Muscle of leg (tissue), 11 donors: Measurements from ENCODE around the gene FYN. TPM values are rescaled to one million over a fixed set of nuclear protein-coding genes. Genes with fewer than 3 reads are reported as not detected.

Experiments used
- DNase-seq: peaks from one replicate; pipeline ENCODE4 v3.0.0; 2013
- H3K27ac ChIP-seq: one replicate; pipeline ENCODE4 v1.5.1; 2013; ENCODE audit warnings: mild to moderate bottlenecking, low read length, control low read depth
- H3K27me3 ChIP-seq: one replicate; pipeline ENCODE4 v1.6.1; 2013; ENCODE audit warnings: low read length; ENCODE audit not compliant: control insufficient read depth, insufficient read depth
- H3K36me3 ChIP-seq: one replicate; pipeline ENCODE4 v1.6.1; 2013; ENCODE audit warnings: low read length; ENCODE audit not compliant: control insufficient read depth, insufficient read depth
- H3K4me1 ChIP-seq: one replicate; pipeline ENCODE4 v1.6.1; 2013; ENCODE audit warnings: low read length; ENCODE audit not compliant: control insufficient read depth, insufficient read depth
- H3K4me3 ChIP-seq: one replicate; pipeline ENCODE4 v1.5.1; 2013; ENCODE audit warnings: low read length, control low read depth
- H3K9me3 ChIP-seq: replicated peaks from 2 replicates; pipeline ENCODE4 v1.6.1; 2013; ENCODE audit warnings: low read depth, low read length; ENCODE audit not compliant: control insufficient read depth
- WGBS: methylation state at CpG from one replicate; pipeline ENCODE4 v1.1.5; 2013; ENCODE audit warnings: missing lambda C conversion rate; ENCODE audit not compliant: insufficient coverage; 5-methylcytosine and 5-hydroxymethylcytosine counted together
- polyA plus RNA-seq, 8 donors: library from polyadenylated mRNA; unstranded; fragments of 120-200 nt; gene quantifications; one replicate each; pipeline versions ENCODE4 v1.2.1 to v1.2.3, GENCODE V29; 2013; ENCODE audit warnings: inconsistent platforms in 1 of 8, low replicate concordance in 1 of 8; ENCODE audit not compliant: insufficient read length in 8 of 8, insufficient read depth in 1 of 8
- total RNA-seq: library from RNA; stranded (reverse); fragments of 120-200 nt; gene quantifications from one replicate; pipeline ENCODE4 v1.2.4, GENCODE V29; 2013

FYN gene
- total and polyA plus RNA-seq, 9 donors, result 97.1 to 181 (median 152) TPM

DNA sequence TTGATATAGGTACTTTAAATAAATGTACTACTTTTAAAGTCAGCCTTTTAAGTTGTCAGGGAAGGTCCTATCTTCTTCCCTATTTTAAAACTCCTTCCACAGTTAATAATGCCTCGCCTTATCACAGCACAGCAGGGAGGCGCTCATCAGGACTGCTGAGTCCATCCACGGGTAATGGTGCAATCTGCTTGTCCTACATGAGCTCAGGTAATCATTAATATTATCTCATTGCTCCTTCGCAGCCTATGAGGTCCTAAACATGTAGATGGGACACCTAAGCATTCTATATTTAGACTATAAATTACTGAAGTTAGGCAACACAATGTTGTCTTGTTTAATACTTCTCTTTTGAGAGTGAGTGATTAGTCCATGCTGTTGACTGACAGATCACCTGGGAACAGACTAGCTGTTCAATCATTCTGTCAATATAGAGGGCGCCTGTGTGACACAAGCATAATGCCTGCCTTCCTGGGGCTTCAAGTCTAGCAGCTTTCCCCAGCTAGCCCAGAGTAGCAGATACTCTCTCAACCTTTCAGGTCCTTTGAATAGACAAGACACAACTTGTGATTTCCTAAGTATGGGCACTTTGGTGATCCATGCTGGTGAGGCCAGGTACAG, 91.0 kb downstream of the FYN start:
- Histone ChIP-seq H3K36me3 (peaks cover 13% of the 10 kb centered on the region), H3K27me3 (no peaks in the 10 kb centered on the region), H3K9me3 (no peaks in the 10 kb centered on the region), H3K4me3 (no peak overlapping the region), H3K4me1 (peaks cover 45% of the 10 kb centered on the region), H3K27ac (peak overlapping the region; percentile 72)
- 100% methylated on average over 1 of the region's 5 CpGs for WGBS
- DNase-seq, result no peak

GRCh38 chr6:111781041-111781708, 92.1 kb downstream of the FYN start:
- whole genome bisulfite sequencing, result 49% methylated on average over 8 of the region's 11 CpGs
- DNase-seq, result peak; percentile 86
- Histone ChIP-seq H3K9me3 (no peaks in the 10 kb centered on the region), H3K4me1 (peaks cover 48% of the 10 kb centered on the region), H3K27ac (peak overlapping the region; percentile 72), H3K27me3 (no peaks in the 10 kb centered on the region), H3K4me3 (no peak overlapping the region), H3K36me3 (peaks cover 13% of the 10 kb centered on the region)

- peaks cover 13% of the 10 kb centered on the region for H3K36me3 ChIP-seq
- no peak for DNase-seq
- no peak overlapping the region for H3K4me3 ChIP-seq
- peak overlapping the region; percentile 72 for H3K27ac ChIP-seq
- H3K27me3 ChIP-seq, result no peaks in the 10 kb centered on the region
- peaks cover 55% of the 10 kb centered on the region for H3K4me1 ChIP-seq
- no CpG with 5 or more reads among the region's 5 CpGs for WGBS
- no peaks in the 10 kb centered on the region for H3K9me3 ChIP-seq
These were observed 92.9 kb downstream of the FYN start for GRCh38 chr6:111780393-111780792.

GRCh38 chr6:111779660-111780059, 93.6 kb downstream of the FYN start:
- Histone ChIP-seq H3K4me3 (no peak overlapping the region), H3K27ac (no peak overlapping the region), H3K36me3 (peaks cover 13% of the 10 kb centered on the region), H3K9me3 (no peaks in the 10 kb centered on the region), H3K27me3 (no peaks in the 10 kb centered on the region), H3K4me1 (peaks cover 51% of the 10 kb centered on the region)
- 100% methylated on average over 2 of the region's 2 CpGs for WGBS
- DNase-seq, result no peak

DNA sequence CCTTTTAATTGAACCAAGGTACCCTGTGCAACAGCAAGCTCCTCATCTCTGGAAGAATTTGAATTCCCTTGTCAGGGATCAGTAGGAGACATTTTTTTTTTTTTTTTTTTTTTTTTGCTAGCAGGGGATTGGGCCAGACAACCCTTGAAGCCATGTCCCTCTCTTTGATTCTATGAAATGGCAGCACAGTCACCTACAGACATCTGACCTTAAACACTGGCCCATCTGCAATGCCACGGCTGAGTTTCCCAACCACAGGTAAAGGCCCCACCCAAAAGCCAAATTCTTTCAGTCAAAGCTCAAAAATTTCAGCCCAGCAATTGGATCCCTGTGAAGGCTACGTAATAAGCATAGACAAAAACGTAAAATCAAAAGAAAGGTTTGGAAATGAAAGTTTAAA, 94.2 kb downstream of the FYN start:
- no CpG with 5 or more reads among the region's 3 CpGs for WGBS
- H3K27me3 ChIP-seq, result no peaks in the 10 kb centered on the region
- H3K27ac ChIP-seq, result no peak overlapping the region
- H3K36me3 ChIP-seq, result peaks cover 13% of the 10 kb centered on the region
- H3K9me3 ChIP-seq, result no peaks in the 10 kb centered on the region
- no peak for DNase-seq
- H3K4me3 ChIP-seq, result no peak overlapping the region
- H3K4me1 ChIP-seq, result peaks cover 45% of the 10 kb centered on the region

- Histone ChIP-seq H3K27me3 (no peaks in the 10 kb centered on the region), H3K27ac (no peak overlapping the region), H3K4me3 (no peak overlapping the region), H3K4me1 (peaks cover 30% of the 10 kb centered on the region), H3K9me3 (no peaks in the 10 kb centered on the region), H3K36me3 (peaks cover 11% of the 10 kb centered on the region)
- DNase-seq, result no peak
- WGBS, result 75% methylated on average over 5 of the region's 6 CpGs
These were observed 95.9 kb downstream of the FYN start for GRCh38 chr6:111777357-111777756.

DNA sequence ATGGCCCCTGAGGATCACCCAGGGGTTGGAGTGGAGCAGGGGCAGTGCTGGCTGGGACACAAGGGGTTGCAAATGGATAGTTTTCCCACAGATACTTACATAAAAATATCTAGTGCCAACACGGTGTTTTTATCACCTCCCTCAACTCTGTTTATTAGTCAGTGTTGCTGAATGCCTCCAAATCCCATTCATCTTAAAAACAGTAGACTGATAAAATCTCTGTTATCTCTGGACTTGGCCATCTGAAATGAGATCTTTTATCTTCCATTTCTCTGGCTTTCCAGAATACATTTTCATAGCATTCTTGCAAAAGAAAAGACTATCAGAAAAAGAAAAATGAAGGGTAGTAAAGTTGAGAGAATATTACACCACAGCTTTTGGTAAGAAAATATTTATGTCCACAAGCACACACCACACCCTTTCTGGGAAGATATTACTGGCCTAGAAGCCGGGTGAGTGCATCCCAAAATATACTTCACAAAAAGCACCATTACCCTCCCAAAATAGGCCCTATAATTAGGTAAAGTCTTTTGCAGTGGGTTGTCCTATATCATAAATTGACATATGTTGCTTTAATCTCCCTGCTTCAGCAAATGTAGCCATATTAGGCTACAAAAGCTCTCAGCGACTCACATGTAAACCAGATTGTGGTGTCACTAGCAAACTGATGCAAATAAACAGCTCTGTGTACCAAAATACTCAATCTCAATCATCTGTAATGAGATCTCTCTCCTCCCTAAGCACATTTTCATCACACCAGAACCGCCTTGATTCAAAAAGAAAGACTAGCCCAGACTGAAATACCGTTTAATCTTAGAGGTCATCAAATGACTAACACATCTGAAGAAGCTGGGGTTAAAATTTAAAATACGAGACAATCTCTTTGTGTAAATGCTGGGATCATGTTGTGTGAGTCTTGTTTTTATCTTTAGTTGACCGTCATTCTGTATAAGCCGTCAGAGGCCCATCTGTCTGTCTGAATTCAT, 96.7 kb downstream of the FYN start:
- H3K36me3 ChIP-seq, result peaks cover 11% of the 10 kb centered on the region
- no peaks in the 10 kb centered on the region for H3K27me3 ChIP-seq
- no peaks in the 10 kb centered on the region for H3K9me3 ChIP-seq
- H3K27ac ChIP-seq, result peak overlapping the region; percentile 39
- peaks cover 26% of the 10 kb centered on the region for H3K4me1 ChIP-seq
- WGBS, result 0% methylated on average over 1 of the region's 8 CpGs
- no peak for DNase-seq
- no peak overlapping the region for H3K4me3 ChIP-seq

DNA sequence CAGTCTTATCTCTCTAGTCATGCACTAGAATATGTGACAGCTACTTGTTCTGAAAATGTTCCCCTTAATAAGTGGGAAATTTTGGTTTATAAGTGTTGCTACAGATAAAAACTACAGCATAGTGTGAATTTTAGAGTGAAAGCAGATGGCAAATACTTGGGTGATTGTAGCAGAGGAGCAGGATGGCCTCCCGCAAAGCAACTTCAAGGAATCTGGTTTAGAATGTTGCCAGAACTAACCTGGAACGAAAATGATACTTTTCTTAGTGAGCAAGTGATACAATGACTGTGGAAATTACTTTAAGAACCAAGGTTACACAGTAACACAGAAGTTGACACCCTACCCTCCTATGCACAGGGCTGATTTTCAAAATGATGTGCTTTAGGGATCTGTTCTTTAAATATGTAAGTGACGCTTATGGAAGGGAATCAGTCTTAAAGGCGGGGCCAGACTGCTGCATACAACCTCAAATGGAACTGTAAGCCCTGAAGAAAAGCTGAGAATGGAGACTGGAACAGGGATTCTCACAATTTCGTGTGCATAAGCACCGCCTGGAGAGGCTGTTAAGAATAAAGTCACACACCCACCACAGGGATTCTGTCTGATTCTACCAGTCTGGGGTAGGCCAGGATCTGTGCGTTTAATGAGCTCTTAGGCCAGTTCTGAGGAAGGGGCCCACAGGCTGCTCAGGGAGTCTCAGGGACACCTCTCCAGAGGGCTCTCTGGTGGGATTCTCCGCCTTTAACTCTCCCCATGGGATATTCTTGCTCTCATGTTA, 97.9 kb downstream of the FYN start:
- Histone ChIP-seq H3K27me3 (no peaks in the 10 kb centered on the region), H3K4me3 (no peak overlapping the region), H3K4me1 (peaks cover 18% of the 10 kb centered on the region), H3K36me3 (peaks cover 14% of the 10 kb centered on the region), H3K27ac (peak overlapping the region; percentile 37), H3K9me3 (no peaks in the 10 kb centered on the region)
- no peak for DNase-seq
- WGBS, result 56% methylated on average over 5 of the region's 8 CpGs

DNA sequence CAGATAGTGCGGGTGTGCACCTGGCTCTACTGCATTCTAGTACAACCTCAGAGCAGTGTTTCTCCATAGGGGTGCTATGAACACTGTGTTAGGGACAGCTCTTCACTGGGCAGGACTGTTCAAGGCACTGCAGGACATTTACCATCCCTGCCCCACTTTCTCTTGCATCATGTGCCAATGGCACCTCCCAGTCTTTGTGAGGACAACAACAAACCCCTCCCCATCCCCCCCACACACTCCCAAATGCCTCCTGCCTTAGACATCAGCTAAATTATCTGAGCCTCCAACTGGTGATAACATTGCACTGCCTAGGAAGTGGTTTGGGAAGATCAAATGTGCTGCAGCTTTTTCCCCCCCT, 98.9 kb downstream of the FYN start:
- no peaks in the 10 kb centered on the region for H3K27me3 ChIP-seq
- no peaks in the 10 kb centered on the region for H3K9me3 ChIP-seq
- no peak for DNase-seq
- peaks cover 10% of the 10 kb centered on the region for H3K36me3 ChIP-seq
- whole genome bisulfite sequencing, result 86% methylated on average over 1 of the region's 1 CpG
- peaks cover 22% of the 10 kb centered on the region for H3K4me1 ChIP-seq
- H3K27ac ChIP-seq, result no peak overlapping the region
- no peak overlapping the region for H3K4me3 ChIP-seq
